SK-N-MC (cell line): ENCODE measurements around the gene DGCR2.

Experiments used
- EZH2 ChIP-seq: fragments of 200-600 bp; sonication (generic); IDR thresholded peaks from one replicate; pipeline ENCODE4 v1.6.1; 2017; ENCODE audit warnings: antibody characterized with exemption
- POLR2AphosphoS5 ChIP-seq: IDR thresholded peaks from 2 replicates; pipeline ENCODE4 v1.6.1; 2012; ENCODE audit warnings: mild to moderate bottlenecking, low read depth, low read length, borderline replicate concordance

DNA sequence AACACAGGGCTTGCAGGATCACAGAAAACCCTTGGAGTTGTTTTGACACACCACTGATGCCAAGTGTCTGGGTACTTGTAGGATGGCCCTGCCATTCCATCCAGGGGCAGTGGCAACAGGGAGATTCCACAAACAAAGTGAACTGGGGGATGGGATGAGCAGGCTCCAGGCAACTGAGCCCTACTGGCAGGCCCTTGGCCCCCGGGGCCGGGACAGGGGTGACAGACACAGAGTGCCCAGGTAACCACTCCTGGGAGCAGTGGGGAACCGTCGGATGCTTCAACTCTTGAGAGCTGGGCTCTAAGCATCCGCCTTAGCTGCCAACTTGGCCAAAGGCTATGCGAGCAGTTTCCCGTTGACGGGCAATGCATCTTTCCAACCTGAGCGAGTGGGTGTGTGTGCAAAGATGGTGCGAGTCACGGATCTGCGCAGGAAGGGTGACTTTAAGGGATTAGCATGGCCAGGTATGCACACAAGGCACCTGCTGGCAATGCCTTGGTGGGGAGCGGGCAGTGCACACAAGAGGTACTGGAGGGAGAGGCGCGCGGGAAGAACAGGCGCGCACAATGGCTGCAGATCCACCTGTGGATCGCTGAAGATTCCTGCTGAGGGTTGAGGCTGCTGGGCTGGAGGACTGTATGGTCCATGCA, 103.1 kb downstream of the DGCR2 start:
- no peak for TF ChIP-seq EZH2
- no peak for TF ChIP-seq POLR2AphosphoS5
